ENCODE data around the gene TRHDE. TPM values are rescaled to one million over a fixed set of nuclear protein-coding genes. Genes with fewer than 3 reads are reported as not detected.

Gene TRHDE
- polyA plus RNA-seq, 1 donor (not counting 4 experiments of a cell fraction or from before 2014, with no cell fraction given): 0.12 TPM

- Histone ChIP-seq H3K4me1 (ENCODE audit: control insufficient read depth, extremely low read depth, insufficient read depth, low read length) (peaks cover 3% of the 10 kb centered on the region), H3K27me3 (ENCODE audit: control insufficient read depth, extremely low read depth, insufficient read depth, low read length) (peaks cover 47% of the 10 kb centered on the region), H3K4me3 (ENCODE audit: control insufficient read depth in 2 of 3, extremely low read depth in 1 of 3, insufficient read depth in 2 of 3, low read depth in 1 of 3, low read length in 3 of 3) (peak overlapping the region; percentile 37 to 53 (median 47)), H3K9ac (ENCODE audit: control insufficient read depth, extremely low read depth, insufficient read depth, low read length) (no peak overlapping the region), H4K20me1 (ENCODE audit: control insufficient read depth, extremely low read depth, insufficient read depth, low read length) (no peaks in the 10 kb centered on the region), H3K27ac (ENCODE audit: control insufficient read depth, insufficient read depth, low read length) (no peak overlapping the region), H3K9me1 (ENCODE audit: control insufficient read depth, extremely low read depth, insufficient read depth, low read length) (no peaks in the 10 kb centered on the region), H3K79me2 (ENCODE audit: control insufficient read depth, insufficient read depth, low read length) (no peaks in the 10 kb centered on the region), H3K36me3 (ENCODE audit: control insufficient read depth in 2 of 2, extremely low read depth in 1 of 2, insufficient read depth in 2 of 2, low read length in 2 of 2) (no peaks in the 10 kb centered on the region), H3K9me3 (ENCODE audit: control insufficient read depth, low read depth, low read length) (no peaks in the 10 kb centered on the region), H2AFZ (ENCODE audit: control insufficient read depth, low read length) (peak overlapping the region; percentile 35), H3K4me2 (ENCODE audit: control insufficient read depth, extremely low read depth, insufficient read depth, low read depth, low read length) (peak overlapping the region; percentile 55)
- TF ChIP-seq CTCF (optimal IDR thresholded peaks at IDR 0.05 in 1 of 3, IDR thresholded peaks at IDR 0.05 in 1 of 3, conservative IDR thresholded peaks at IDR 0.05 in 1 of 3; ENCODE audit: extremely low read depth in 1 of 3, insufficient read depth in 2 of 3, low read length in 3 of 3) (no peak), EZH2 (IDR thresholded peaks at IDR 0.05; ENCODE audit: low read length) (peak; percentile 92)
- DNase-seq (ENCODE audit: low read depth, low spot score): no peak
- dilution Hi-C loops (cut with MboI; ENCODE audit: extremely low pct_ligation_motif_present, low sequenced_read_pairs): no loop called here
- no peak for FAIRE-seq
These were observed 599 bp upstream of the TRHDE start for GRCh38 chr12:72271451-72272090.

GRCh38 chr12:72272731-72273498, 745 bp downstream of the TRHDE start:
- H3K4me3 ChIP-seq (ENCODE audit: control insufficient read depth in 2 of 3, extremely low read depth in 1 of 3, insufficient read depth in 2 of 3, low read depth in 1 of 3, low read length in 3 of 3): peak overlapping the region in 2 of 3 experiments; percentile 10 to 24
- peaks cover 3% of the 10 kb centered on the region for H3K4me1 ChIP-seq (ENCODE audit: control insufficient read depth, extremely low read depth, insufficient read depth, low read length)
- no peak overlapping the region for H2AFZ ChIP-seq (ENCODE audit: control insufficient read depth, low read length)
- no peaks in the 10 kb centered on the region for H4K20me1 ChIP-seq (ENCODE audit: control insufficient read depth, extremely low read depth, insufficient read depth, low read length)
- no peak overlapping the region for H3K27ac ChIP-seq (ENCODE audit: control insufficient read depth, insufficient read depth, low read length)
- H3K9ac ChIP-seq (ENCODE audit: control insufficient read depth, extremely low read depth, insufficient read depth, low read length): no peak overlapping the region
- TF ChIP-seq CTCF (optimal IDR thresholded peaks at IDR 0.05 in 1 of 3, IDR thresholded peaks at IDR 0.05 in 1 of 3, conservative IDR thresholded peaks at IDR 0.05 in 1 of 3; ENCODE audit: extremely low read depth in 1 of 3, insufficient read depth in 2 of 3, low read length in 3 of 3) (peak in 1 of 3 experiments; percentile 0), EZH2 (IDR thresholded peaks at IDR 0.05; ENCODE audit: low read length) (peak; percentile 93)
- H3K79me2 ChIP-seq (ENCODE audit: control insufficient read depth, insufficient read depth, low read length): no peaks in the 10 kb centered on the region
- H3K9me3 ChIP-seq (ENCODE audit: control insufficient read depth, low read depth, low read length): no peaks in the 10 kb centered on the region
- no peaks in the 10 kb centered on the region for H3K9me1 ChIP-seq (ENCODE audit: control insufficient read depth, extremely low read depth, insufficient read depth, low read length)
- dilution Hi-C loops (cut with MboI; ENCODE audit: extremely low pct_ligation_motif_present, low sequenced_read_pairs): no loop called here
- FAIRE-seq (no peak), DNase-seq (ENCODE audit: low read depth, low spot score) (no peak)
- peak overlapping the region; percentile 36 for H3K4me2 ChIP-seq (ENCODE audit: control insufficient read depth, extremely low read depth, insufficient read depth, low read depth, low read length)
- no peaks in the 10 kb centered on the region for H3K36me3 ChIP-seq (ENCODE audit: control insufficient read depth in 2 of 2, extremely low read depth in 1 of 2, insufficient read depth in 2 of 2, low read length in 2 of 2)
- H3K27me3 ChIP-seq (ENCODE audit: control insufficient read depth, extremely low read depth, insufficient read depth, low read length): peaks cover 47% of the 10 kb centered on the region
